Kidney epithelial cell (primary cell): ENCODE data around the gene PDCD7. TPM values are rescaled to one million over a fixed set of nuclear protein-coding genes. Genes with fewer than 3 reads are reported as not detected.
"Not testable (repeated sequence)": the region's sequence is repeated elsewhere in the genome, so short reads cannot be mapped to it uniquely, and the experiment has no call there.

Experiments
- DNase-seq: peaks from one replicate; pipeline ENCODE4 v3.0.0-alpha.2; 2010; ENCODE audit warnings: low read depth
- H3K27me3 ChIP-seq: 2 replicates; pipeline ENCODE4 v1.6.0; 2011; ENCODE audit warnings: low read length; ENCODE audit not compliant: control insufficient read depth, insufficient read depth
- H3K36me3 ChIP-seq: 2 replicates; pipeline ENCODE4 v1.5.1; 2011; ENCODE audit warnings: low read length; ENCODE audit not compliant: control insufficient read depth, insufficient read depth
- H3K4me3 ChIP-seq: 2 replicates; pipeline ENCODE4 v1.5.1; 2011; ENCODE audit warnings: low read depth, mild to moderate bottlenecking, control low read depth, low read length
- total RNA-seq: library from RNA; depleted of rRNA; stranded (reverse); fragments of >200 nt; gene quantifications from 2 replicates; pipeline ENCODE4 v1.2.3, GENCODE V29; 2015
- TF ChIP-seq, protein P1 (sequence below): IDR thresholded peaks from 2 replicates; pipeline ENCODE4 v1.5.1; 2011; ENCODE audit warnings: mild to moderate bottlenecking, moderate library complexity, low read length, control low read depth, inconsistent platforms; ENCODE audit not compliant: insufficient read depth, poor library complexity, severe bottlenecking

PDCD7 gene
- total RNA-seq: 20.2 and 25.6 TPM in 2 replicates

- H3K36me3 ChIP-seq: no peaks in the 10 kb centered on the region
- TF ChIP-seq, protein P1, sequence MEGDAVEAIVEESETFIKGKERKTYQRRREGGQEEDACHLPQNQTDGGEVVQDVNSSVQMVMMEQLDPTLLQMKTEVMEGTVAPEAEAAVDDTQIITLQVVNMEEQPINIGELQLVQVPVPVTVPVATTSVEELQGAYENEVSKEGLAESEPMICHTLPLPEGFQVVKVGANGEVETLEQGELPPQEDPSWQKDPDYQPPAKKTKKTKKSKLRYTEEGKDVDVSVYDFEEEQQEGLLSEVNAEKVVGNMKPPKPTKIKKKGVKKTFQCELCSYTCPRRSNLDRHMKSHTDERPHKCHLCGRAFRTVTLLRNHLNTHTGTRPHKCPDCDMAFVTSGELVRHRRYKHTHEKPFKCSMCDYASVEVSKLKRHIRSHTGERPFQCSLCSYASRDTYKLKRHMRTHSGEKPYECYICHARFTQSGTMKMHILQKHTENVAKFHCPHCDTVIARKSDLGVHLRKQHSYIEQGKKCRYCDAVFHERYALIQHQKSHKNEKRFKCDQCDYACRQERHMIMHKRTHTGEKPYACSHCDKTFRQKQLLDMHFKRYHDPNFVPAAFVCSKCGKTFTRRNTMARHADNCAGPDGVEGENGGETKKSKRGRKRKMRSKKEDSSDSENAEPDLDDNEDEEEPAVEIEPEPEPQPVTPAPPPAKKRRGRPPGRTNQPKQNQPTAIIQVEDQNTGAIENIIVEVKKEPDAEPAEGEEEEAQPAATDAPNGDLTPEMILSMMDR: no peak
- peak; percentile 69 for DNase-seq
- H3K4me3 ChIP-seq: peak within 1 kb of the TSS; percentile 88
- no peaks in the 10 kb centered on the region for H3K27me3 ChIP-seq
These were observed at the start of gene PDCD7 for GRCh38 chr15:65133548-65134200. TSS of gene PDCD7 (minus strand) at chr15:65133808. CDS start at chr15:65133781, 27 bp downstream.

GRCh38 chr15:65182538-65182937 is 48.9 kb upstream of the PDCD7 start:
- TF ChIP-seq, protein P1: no peak
- no peak for DNase-seq
- H3K4me3 ChIP-seq: no peak overlapping the region
- H3K36me3 ChIP-seq: no peaks in the 10 kb centered on the region
- H3K27me3 ChIP-seq: no peaks in the 10 kb centered on the region

GRCh38 chr15:65181582-65182353 is 48.2 kb upstream of the PDCD7 start:
- not testable (repeated sequence) for H3K4me3 ChIP-seq, DNase-seq, H3K27me3 ChIP-seq, H3K36me3 ChIP-seq

- TF ChIP-seq, protein P1: no peak
- Histone ChIP-seq H3K27me3 (no peaks in the 10 kb centered on the region), H3K36me3 (no peaks in the 10 kb centered on the region), H3K4me3 (no peak overlapping the region)
- no peak for DNase-seq
These were observed 46.6 kb upstream of the PDCD7 start for GRCh38 chr15:65180167-65180566.

GRCh38 chr15:65177901-65178300 is 44.3 kb upstream of the PDCD7 start:
- TF ChIP-seq, protein P1: no peak

DNA sequence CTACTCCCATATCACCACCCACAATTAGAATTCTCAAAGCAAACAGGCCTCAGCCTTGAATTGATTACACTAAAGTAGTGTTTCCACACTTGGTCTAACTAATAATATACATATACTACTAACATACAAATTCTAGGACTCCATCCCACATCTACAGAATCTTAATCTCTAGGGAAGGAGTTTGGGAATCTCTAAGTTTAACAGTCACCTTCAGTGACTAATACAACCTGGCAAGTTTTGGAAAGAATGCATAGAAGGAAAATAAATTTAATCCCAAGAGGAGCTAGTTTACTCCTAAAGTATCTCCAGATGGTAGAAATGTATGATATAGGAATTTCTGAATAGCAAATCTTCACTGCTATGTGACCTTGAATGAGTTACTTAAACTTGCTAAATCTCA is 42.4 kb upstream of the PDCD7 start:
- TF ChIP-seq, protein P1: no peak
- DNase-seq: no peak
- Histone ChIP-seq H3K36me3 (no peaks in the 10 kb centered on the region), H3K4me3 (no peak overlapping the region), H3K27me3 (no peaks in the 10 kb centered on the region)

More at GRCh38 chr15:65177901-65178300, 44.3 kb upstream of the PDCD7 start:
- H3K36me3 ChIP-seq: no peaks in the 10 kb centered on the region
- H3K27me3 ChIP-seq: no peaks in the 10 kb centered on the region
- H3K4me3 ChIP-seq: no peak overlapping the region
- DNase-seq: no peak
